ENCODE measurements around the gene CHI3L1.

Gene CHI3L1

DNA sequence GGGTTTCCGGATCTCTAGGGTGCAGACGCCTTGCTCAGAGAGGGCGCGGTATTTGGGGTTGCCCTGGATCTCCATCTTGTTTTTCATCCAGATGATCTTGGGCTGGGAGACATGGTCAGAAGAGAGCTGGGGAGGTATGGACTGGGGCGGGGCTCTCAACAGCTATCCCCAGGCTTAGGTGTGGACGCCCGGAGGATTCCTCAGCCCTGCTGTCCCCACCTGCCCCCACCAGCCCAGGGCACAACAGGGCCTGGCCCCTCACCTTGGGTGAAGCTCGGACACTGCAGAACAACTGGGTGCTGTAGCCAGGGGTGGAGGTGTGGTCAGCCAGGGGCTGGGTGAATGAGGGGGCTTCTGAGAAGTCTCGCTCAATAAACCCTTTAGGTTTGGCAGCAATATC lies 17.5 kb downstream of the CHI3L1 start:
- no peak for DNase-seq (ENCODE audit: low read depth)

DNA sequence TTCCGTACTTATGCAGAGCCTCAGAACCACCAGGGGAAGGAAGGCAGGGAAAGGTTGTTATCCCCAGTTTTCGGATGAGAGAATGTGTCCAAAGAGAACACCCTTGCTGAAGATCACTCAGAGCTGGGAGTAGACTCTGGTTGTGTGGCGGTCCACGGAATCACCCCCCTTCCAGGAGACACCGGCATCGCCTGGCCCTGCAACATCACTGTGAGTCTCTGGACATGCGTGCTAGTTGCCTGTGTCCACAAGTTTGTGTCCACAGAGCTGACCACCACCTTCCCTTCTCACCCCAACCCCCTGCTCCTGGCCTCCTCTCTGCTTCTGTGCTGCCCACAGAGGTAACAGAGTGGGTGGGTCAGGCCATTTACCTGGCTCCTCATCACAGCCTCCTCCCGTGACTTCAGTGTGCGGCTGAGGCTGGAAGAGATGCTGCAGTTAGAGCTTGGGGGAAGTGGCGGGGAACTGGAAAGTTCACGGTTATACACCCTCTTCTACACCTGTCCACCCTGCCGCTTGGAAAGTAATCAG lies 18.2 kb downstream of the CHI3L1 start:
- no peak for DNase-seq (ENCODE audit: low read depth)

DNA sequence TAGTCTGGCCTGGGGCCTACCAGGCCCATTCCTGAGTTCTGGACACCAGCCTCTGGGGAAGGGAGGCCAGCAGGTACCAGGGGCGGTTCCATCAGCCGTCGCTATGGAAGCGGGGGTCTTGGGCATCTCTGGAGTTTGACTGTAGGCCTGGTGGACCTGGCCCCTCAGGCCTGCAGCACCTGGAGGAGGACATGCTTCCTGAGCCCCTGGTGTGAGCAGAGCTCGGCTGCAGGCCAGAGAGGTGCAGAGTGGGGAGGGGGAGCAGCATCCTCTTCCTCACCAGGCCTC lies 18.6 kb downstream of the CHI3L1 start:
- DNase-seq (ENCODE audit: low read depth) = no peak

DNA sequence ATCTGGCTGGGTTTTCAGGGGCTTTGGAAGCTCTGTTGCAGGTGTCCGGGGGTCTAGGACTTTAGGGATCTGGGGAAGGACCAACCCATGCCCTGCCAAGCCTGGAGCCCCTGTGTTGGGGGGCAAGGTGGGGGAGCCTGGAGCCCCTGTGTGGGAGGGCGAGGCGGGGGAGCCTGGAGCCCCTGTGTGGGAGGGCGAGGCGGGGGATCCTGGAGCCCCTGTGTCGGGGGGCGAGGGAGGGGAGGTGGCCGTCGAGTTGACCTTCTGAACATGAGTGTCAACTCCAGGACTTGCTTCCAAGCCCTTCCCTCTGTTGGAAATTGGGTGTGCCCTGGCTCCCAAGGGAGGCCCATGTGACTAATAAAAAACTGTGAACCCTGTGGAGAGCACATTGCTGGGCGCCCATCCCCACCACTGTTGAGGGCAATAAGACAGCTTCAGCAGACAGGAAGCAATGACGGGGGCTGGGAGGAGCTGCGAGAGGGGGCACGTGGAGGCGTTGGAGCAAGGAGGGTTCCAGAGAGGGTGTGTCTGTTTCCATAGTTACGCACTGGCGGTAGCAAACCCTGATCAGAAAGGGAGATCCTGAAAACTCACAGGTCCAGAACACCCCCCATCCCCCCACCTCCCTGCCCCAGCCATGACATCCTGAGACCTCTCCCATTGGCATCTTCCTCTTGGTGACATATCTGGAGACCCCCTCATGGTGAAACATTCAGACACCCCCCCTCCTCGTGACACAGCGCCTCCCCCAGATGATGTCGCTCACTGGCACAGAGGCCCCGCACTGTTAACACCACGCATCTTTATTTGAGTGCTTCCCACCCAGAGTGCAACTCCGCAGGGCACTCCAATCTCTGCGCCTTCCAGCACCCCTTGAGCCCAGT lies 19.2 kb downstream of the CHI3L1 start:
- no peak for DNase-seq (ENCODE audit: low read depth)

DNA sequence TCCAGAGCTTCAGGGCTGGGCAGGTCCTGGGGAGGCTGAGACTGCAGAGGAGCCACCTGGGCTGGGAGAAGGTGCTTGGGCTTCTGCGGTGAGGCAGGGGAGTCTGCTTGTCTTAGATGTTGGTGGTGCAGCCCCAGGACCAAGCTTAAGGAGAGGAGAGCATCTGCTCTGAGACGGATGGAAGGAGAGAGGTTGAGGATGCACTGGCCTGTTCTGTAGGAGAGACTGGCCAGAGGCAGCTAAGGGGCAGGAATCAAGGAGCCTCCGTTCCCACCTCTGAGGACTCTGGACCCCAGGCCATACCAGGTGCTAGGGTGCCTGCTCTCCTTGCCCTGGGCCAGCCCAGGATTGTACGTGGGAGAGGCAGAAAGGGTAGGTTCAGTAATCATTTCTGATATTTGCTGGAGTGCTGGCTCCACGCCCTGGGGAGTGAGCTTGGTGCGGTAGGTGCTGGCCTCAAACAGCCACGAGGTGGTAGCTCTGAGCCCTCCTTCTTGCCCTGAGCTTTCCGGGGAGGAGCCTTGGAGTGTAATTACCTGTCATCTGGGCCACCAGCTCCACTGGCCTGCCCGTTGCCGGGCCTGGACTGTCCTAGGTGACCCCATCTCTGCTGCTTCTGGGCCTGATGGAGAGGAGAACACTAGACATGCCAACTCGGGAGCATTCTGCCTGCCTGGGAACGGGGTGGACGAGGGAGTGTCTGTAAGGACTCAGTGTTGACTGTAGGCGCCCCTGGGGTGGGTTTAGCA lies 20.1 kb downstream of the CHI3L1 start:
- DNase-seq (ENCODE audit: low read depth) = no peak

DNA sequence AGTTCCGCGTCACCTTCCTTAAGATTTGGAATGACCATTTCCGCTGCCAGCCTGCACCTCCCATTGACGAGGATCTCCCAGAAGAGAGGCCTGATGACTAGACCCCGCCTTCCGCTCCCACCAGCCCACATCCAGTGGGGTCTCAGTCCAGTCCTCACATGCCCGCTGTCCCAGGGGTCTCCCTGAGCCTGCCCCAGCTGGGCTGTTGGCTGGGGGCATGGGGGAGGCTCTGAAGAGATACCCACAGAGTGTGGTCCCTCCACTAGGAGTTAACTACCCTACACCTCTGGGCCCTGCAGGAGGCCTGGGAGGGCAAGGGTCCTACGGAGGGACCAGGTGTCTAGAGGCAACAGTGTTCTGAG lies 20.7 kb downstream of the CHI3L1 start:
- no peak for DNase-seq (ENCODE audit: low read depth)

DNA sequence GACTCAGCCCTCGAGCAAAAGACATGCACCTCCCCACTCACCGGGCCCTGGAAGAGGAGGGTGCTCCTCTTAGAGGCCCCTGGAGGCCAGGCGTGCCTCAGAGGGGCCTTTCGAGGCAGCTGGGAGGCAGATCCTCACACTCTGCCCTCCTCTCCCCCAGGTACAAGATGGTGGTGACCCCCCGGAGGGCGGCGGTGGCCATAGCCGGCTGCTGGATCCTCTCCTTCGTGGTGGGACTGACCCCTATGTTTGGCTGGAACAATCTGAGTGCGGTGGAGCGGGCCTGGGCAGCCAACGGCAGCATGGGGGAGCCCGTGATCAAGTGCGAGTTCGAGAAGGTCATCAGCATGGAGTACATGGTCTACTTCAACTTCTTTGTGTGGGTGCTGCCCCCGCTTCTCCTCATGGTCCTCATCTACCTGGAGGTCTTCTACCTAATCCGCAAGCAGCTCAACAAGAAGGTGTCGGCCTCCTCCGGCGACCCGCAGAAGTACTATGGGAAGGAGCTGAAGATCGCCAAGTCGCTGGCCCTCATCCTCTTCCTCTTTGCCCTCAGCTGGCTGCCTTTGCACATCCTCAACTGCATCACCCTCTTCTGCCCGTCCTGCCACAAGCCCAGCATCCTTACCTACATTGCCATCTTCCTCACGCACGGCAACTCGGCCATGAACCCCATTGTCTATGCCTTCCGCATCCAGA lies 21.3 kb downstream of the CHI3L1 start:
- no peak for DNase-seq (ENCODE audit: low read depth)

DNA sequence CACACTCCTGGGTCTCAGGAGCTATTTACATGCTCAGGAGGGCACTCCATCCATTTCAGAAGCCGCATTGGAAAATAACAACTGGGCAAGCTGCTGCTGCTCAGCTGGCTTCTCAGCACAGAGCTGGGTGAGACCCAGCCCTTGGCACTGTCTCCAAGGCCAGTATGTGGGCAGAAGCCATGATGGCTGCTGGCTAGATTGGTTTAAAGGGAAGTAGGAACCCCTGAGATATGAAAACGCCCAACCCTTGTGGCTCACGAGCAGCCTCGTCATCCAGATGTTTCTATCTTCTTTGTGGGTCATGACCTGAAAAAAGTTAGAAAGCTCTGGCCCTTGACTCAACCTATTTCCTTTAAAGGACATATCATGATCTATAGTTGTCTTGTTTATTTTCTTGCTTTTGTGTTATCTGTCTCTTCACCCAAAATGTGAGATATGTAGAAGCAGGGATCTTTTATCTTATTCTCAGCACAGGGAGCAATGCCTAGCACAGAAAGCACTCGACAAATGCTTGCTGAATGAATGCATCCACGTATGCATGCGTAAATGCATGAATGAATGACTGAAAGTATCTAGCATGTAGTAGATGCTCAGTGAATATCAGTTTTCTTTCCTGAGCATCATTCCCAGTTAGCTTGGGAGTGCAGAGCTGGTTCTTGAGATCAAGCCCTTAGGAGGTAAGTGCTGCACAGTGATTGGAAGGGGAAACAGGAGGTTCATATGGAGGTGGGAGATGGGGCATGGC lies 22.4 kb downstream of the CHI3L1 start:
- no peak for DNase-seq (ENCODE audit: low read depth)

DNA sequence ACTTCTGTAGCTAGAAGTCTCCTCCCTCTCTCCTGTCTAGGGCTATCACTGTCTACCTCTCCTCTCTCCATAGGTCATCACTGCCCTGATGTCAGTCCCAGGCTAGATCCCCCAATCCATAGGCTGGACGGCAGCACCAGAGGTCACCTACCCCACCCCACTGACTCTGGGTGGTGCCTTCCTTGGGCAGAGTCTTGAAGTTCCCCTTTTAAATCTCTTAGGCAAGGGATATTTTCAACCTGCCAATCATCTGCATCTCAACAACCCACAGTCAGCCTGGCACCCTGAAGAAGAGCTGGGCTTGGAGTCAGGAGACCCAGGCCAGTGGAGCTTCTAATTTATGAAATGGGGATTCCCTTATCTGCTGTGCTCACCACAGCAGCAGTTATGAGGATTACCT lies 24.1 kb downstream of the CHI3L1 start:
- no peak for DNase-seq (ENCODE audit: low read depth)

DNA sequence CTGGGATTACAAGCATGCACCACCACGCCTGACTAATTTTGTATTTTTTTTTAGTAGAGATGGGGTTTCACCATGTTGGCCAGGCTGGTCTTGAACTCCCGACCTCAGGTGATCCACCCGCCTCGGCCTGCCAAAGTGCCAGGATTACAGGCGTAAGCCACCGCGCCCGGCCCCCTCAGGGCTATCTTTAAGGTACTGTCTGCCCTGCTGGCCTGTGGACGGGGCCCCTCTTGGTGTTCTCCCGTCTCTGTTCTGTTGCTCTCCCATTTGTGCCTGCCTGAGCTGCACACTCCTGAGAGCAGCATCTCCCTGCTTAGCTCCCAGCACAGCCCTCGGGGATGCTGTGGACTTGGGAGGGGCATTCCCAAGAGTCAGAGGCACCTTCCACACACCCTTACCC lies 24.8 kb downstream of the CHI3L1 start:
- DNase-seq (ENCODE audit: low read depth) = no peak

DNA sequence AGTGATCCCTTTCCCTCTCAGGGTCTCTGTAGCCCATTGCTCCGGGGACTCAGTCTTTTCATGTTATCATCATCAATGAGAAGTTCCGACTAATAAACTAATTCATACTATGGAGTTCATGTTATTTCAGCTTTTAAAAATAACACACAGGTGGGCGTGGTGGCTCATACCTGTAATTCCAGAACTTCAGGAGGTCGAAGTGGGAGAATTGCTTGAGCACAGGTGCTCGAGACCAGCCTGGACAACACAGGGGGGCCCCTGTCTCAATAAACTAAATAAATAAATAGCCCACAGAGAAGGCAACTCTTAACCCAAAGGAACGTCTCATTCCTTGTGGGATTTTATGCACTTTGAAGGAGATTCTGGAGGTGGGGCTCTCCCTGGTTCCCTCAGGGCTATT lies 25.3 kb downstream of the CHI3L1 start:
- DNase-seq (ENCODE audit: low read depth) = no peak

DNA sequence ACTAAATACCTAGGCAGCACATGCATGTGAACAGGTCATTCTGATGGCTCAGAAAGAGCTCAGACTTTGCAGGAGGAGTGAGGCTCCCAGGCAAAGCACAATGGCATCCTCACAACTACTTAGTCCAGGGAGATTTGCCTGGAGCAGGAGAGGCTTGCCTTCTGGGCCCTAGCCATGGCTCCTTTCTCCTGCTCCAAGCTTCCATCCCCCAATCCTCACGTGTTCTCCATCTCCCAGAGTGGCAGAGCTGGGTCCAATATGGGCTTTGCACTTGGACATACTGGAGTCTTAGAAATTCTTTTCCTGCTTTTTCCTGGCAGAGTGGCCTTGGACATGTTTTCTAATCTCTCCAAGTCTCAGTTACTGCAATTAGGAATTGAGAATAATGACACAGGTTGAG lies 26.7 kb downstream of the CHI3L1 start:
- DNase-seq (ENCODE audit: low read depth) = no peak

DNA sequence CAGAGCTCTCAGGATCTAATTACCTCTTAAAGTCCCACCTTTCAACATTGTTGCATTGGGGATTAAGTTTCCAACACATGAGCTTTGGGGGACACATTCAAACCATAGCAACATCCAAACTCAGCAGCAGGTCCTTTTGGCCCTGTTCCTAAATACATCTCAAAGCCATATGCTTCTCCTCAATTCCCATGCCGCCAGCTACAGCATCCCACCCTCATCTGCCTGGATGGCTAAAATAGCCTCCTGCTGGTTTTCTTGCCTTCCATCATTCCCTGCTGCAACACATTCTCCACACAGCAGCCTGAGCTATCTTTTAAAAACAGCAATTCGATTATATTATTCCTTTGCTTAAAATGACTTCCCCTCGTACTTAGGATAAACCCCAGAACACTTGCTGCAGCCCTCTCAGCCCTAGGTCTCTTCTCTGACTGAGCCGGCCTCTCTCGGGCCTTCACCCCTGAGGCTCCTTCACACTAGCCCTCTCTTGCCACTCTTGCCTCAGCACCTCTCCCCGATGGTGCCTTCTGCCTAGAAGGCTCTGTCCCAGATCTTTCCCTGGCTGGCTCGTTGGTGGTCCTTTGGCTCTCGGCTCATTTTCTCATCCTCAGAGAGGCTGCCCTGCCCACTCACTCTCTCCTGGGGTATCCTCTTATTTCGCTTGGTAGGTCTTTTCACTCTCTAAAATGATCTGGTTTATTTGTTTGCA lies 27.4 kb downstream of the CHI3L1 start:
- DNase-seq (ENCODE audit: low read depth) = no peak

DNA sequence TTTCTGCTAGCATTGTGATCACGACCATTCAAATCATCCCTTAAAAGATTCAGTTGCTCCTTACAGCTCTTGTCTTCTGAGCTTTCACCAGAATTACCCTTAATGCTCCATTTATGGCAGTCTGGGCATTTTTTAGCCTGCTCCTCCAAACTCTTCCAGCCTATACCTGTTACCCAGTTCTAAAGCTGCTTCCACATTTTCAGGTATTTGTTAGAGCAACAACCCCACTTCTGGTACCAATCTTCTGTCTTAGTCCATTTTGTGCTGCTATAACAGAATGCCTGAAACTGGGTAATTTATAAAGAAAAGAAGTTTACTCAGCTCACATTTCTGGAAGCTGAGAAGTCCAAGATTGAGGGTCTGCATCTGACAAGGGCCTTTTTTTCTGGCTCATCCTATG lies 28.1 kb downstream of the CHI3L1 start:
- no peak for DNase-seq (ENCODE audit: low read depth)

DNA sequence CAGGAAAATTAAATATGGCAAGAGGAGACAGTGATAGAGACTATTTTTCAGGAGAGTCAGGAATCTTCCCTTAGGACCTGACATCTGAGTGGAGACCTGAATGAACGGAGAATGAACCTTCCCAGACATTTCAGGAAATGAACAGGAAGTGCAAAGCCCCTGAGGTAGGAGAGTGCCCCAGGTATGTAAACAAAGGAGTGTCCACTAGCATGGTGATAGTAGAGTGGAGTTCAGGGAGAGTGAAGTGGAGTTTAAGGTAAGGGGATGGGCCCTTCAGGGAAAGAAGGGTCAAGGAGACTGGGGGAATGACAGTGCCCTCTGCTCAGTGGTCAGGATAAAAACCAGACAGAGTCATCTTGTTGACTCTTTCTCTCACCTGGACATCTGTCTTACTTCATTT lies 30.2 kb downstream of the CHI3L1 start:
- DNase-seq (ENCODE audit: low read depth) = no peak

DNA sequence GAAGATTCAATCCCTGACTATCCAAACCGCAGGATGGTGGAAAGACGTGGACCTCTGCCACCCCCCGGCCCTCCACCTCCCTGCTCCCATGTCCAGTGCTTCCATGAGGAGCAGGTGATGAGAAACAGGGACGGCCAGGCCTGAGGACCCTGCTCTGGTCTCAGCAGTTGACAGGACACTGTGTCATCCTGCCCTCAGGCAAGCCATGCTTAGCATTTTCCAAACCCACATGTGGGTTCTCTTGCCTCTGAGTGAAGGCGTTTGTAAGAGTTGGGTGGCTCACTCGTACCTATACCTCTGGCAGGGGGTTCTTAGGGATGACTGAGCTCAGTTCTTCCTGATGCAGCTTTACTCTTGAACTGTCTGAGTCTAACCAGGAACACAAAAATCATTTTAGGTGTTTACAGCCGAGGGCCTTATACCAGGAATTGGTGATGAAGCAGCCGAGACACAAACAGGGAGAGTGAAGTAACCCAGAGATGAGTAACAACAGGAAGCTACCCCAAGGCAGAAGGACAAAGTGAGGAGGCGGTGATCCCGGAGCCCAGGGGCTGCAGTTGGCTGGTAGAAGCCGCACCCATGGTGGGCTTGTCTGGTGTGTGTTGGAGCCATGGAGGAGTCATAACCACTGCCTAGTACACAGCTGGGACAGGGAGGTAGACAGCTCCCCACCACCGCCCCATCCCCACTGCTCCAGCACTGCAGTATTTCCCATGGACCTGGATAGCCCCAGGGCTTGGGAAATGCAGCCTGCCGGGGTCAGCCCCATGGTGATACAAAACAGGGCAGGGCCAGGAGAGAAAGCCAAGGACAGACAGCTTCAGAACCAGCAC lies 32.3 kb downstream of the CHI3L1 start:
- no peak for DNase-seq (ENCODE audit: low read depth)

DNA sequence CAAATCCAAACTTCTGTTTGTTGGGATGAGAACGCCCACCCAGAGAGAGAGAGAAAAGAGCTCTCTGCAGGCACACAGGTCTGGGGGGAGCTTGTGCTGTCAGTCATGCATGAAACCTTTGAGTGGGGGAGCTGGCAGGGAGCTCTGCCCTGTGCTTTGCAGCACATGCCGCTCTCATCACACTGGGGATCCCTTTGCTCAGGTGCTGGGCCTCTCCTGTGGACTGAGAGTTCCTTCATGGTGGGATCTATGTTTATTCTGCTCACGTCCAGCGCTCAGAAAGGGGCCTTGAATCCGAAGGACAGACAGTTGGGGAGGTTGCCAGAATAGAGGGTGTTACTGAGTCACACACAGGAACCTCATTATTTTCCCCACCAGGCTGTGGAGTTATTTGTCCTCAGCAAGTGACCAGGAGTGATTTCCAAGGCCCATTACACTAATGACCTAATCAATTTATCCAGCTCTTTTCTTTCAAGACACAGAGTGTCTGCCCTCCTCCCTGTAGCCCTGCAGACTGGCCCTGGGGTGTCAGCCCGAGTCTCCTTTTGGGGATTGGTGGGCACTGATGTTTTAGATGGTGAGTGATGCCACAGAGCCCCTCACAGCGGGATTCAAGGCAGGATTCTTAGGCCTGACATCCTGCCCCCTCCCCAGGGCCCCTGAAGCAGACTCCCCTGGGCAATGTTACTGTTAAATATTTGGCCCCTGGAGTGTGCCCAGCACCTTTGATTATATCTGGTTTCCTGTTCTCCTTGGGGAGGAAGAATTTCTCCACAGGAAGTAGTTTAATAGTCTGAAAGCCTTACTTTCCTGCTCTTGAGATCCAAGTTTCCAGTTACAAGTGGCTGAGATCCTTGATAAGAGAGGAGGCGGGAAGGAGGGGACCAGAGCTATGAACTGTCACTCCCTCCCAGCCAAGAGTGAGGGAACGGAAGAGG lies 33.2 kb downstream of the CHI3L1 start:
- DNase-seq (ENCODE audit: low read depth) = no peak

DNA sequence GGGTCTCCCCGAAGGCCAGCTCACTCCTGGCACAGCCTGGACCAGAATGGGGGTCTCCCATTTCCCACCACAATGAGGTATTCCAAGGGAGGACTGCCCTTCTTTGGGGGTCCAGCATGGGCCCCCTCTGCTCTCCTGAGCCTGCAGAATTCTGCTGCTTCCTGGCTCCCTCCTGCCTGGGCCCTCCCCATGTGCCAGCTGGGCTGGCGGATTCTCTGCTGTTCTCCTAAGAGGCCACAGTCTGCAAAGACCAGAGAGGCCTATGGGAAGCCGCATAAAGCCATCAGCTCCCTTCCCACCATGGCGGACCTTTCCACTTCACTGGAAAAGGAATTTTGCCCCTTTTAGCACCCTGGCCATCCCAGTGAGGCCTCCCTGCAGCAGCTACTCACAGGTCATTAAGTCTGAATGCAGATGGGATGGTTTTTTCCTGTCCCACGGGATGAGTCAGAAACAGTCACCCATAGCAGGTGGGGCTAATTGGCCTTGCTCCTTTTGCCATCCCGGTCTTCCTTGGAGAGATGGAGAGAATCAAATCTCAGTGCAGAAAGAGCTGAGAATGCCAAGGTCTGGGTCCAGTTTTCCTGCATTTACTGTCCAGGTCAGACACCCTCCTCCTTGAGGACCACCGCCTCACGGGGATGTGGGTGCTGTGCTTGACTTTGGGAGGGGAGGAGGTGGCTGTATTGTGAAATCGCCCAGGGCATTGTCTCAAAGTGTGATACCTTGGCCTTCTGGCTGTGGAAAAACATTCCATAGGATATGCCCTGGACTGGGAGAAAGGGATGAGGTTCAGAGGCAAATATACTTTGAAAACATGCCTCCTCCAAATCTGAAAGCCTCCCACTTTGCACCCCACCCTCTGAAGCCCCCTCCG lies 34.1 kb downstream of the CHI3L1 start:
- DNase-seq (ENCODE audit: low read depth) = no peak

All from stimulated activated CD8-positive, alpha-beta memory T cell treated with anti-CD3 and anti-CD28 coated beads, Interleukin-7, amount 100 ng/mL, for 24 hours (primary cell).